NCI-H446 (cell line): ENCODE data around the gene XYLT1.

Experiments
- DNase-seq, 2 experiments: peaks; one replicate each; lab custom pipeline; 2025; lab: John Stamatoyannopoulos, UW

XYLT1 gene

DNA sequence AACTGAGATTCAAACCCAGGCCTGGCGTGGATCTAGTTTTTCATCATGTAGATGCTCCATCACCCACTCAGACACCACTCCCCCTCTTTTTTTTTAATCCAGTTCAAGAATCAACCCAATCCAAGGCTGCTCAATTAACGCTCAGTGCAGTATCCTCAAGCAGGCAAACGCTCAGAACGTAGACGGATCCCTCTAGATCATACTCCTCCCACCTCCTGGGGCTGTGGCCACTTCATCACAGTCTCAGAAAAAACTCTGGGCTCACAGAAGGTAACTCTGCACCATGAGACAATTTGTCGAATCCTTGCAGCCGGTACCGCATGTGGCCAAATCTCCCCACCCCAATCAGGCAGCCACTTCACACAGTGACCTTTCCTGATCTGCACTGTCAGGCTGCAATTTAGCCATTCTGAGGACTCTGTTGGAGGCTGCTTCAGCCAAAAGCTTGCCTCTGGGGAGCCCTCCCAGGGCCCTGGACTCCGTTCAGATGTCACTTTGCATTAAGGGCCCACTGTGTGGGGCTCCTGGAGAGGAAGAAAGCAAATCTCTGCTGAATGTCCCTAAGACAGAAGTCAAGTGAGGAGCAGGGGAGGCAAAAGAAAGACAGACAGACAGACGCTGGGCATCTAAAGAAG is 183.5 kb downstream of the XYLT1 start:
- DNase-seq, result no peak

DNA sequence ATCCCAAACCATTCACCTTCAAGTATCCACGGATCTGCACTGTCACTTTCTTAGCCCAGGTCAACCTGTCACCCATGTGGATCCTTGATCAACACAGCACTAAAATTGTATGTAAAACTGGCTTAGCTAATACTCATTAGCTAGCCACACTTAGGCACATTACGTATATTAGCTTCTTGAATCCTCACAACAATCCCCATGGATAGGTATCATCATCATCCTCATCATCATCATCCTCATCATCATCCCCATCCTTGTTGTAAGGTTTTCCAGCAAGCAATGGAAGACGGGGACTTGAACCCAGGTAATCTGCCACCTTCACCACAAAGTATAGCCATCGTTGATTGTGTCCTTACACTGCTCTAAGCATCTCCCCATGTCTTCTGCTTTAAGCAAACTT is 184.3 kb downstream of the XYLT1 start:
- DNase-seq, result no peak

DNA sequence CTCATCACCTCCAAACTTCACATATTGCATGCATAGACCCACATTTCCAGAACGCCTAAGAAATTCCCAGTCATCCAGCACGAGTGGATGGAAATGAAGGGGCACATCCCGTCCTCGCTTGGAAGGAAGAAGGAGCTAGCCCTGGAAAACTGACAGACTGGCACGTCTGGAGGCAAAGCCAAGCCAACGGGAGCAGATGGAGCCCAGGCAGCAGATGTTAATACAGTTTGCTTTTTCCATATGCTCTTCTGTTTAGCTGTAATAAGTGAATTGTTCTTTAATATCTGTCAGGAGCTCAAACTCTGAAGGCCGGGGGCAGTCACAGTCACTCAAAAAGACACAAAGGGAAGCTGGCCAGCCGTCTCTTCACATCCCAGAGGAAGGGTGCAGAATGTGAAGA is 187.7 kb downstream of the XYLT1 start:
- DNase-seq, result peak in 1 of 2 experiments; percentile 77

DNA sequence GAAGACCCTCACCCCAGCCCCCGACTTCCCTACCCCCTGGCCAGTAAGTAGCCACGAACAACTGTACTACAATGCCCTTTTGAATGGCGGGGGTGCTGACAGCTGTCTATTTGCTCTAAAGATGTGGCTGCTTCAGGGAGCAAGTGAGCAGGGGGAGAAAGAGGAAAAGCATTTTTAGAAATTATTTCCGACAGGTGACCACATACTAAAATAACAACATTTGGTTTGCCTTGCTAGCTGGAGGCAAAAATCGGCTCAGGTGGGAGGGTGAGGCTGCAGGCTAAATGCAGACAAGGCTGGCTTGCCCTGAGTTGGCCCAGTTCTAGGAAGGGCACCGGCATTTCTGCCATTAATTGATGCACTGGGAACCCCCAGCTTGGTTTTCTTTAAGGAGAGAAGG is 188.5 kb downstream of the XYLT1 start:
- no peak for DNase-seq

DNA sequence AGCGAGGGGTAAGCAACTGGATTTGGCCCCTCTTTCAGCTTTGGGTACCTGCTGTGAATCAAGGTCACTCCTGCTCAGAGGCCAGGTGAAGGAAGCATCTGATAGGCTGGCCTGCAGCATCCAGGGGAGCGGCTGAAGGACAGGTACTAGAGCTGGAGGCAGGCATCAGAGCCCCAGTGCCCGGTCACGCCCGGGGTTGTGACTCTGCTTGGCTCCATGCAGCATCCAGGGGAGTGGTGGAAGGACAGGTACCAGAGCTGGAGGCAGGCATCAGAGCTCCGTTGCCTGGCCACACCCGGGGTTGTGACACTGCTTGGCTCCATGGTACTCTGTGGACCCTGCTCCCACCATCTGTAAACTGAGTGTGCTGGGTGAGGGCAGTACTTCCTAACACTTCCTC is 189.7 kb downstream of the XYLT1 start:
- DNase-seq, result no peak

DNA sequence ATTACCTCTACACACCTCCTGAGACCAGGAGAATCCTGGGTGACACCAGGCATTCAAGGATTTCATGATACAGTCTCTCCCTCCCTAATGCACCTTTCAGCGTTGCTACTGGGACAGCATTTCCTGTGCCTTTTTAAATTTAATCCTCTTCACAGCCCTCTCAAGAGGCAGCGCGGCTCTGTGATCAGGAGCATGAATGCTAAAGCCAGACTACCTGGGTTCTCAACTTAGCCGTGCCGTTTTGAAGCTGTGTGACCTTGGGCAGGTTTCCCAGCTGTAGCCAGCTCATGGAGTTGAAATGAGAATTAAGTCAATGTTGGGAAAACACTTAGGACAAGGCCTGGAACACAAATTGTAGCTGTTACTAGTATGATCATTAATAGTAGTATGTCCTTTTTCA is 191.8 kb downstream of the XYLT1 start:
- no peak for DNase-seq

DNA sequence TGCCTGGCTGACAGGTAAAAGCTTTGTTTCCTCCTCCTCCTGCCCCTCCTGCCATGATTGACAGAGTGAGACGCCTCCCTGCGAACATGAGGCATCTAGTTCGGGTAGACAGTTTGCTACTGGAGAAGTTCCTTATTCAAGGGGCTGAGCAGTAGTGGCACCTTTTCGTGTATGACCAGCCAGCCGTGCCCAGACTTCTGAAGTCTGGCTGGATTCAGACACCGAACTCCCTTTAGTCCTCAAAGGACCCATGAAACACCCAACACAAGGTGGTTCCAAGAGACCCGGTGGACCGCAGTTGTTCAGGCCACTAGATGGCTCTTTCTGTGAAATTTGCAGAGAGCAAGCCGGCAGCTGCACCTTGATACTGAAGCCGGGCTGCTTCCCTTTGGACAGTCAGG is 192.8 kb downstream of the XYLT1 start:
- no peak for DNase-seq

DNA sequence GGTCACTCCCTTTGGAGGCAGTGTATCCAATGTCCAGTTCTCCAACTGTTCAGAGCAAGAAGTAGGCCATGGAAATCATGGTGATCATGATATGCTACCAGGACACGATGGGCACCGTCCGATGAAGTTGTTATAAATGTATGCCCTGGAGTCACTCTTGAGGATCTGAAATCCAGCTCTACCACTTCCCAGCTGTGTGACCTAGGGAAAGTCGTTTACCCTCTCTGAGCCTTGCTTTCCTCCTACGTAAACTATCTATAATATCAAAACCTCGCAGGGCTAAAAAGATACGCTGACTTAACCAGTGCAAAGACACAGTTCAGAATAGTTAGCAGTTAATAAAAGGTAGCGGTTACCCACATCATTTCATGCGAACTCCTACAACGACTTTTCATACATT is 194.2 kb downstream of the XYLT1 start:
- no peak for DNase-seq

DNA sequence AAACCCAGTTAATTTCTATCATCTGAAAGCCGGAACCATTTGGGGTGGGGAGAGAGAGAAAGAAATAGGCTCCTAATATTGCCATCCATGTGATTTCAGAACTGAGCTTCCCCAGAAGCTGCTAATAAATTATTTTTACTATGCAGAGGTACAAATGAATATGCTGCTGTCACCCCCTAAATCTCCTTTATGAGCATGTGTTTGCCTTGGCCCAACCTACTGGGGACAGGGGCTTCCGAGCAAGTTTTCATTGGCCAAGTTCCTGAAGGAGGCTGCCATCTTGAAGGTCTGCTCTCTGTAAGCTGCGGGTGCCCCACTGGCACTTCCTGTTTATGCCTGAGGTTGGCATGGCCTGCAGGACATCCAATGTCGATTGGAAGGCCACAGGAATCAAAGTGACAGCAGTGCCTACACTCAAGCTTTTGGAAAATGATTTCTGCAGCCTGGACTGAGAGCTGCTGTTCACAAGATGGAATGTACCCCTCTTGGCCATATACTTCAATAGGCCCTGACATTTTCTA is 194.7 kb downstream of the XYLT1 start:
- no peak for DNase-seq

DNA sequence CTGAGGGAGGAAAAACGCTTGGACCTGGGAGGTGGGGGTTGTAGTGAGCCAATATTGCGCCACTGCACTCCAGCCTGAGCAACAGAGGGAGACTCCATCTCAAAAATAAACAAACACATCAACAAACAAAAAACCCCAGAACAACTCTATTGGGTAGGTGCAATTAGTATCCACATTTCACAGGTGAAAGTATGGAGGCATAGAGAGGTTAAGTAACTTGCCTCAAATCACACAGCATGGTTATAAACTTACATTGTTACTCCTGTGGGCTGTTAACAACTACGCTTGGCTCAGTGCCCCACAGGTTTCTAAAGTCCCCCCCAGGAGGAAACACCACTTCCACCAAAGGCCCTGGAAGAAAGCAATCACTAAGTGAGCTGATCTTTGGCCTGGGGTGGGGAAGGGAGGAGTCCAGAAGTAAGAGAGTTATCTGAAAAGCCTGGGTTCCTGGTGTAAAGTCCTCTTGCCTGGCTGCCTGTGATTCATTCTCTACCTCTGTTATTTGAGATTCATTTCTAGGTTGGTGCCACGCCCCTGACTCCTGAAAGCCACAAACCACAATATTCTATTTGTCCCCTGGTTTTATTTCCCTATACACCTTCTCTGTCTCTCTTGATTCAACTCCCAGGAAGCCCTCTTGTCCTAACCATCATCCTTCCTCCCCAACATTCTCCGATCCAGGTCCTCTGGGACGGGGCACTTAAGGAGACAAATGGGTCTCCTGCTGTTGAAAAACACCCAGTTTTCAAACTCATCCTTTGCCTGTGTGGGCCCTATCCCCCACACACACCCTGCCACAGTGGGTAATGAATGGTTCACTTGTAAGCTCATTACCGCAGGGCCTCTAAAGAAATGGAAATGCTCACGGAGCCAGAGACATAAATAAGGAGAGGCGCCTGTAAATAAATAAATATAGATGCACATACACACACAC is 195.4 kb downstream of the XYLT1 start:
- no peak for DNase-seq

DNA sequence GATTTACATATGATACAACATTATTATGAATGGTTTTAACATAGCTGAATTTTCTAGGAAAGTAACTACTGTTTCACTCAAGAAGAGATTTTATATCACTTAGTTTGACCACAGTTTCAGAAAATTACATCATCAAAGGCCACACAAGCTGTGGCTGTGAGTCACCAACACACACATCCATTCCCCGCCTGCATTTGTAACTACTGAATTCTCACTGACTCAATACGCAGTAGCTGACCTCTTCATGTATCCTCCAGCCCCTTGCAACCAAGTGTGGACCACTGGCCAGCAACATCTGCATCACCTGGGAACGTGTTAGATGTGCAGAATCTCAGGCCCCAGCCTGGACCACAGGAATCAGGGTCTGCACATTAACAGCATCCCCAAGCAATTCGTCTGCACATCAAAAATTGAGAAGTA is 197.6 kb downstream of the XYLT1 start:
- DNase-seq, result no peak

DNA sequence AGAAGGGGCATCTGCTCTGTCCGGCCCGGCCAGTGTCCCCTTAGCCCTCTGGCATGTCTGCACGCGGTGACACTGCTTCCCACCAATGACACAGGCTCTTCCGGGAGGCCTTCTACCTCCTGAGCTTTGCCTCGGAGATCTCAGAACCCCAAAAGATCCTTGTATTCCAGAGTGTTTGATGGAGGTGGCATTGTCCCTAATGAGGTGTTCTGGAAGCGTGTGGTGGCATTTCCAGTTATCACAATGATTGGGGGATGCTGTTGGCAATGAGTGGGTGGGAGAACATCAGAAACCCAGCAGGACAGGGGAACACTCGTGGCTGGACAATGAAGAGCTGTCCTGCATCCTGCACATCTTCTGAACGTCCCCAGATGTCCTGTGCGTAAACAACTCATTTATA is 198.0 kb downstream of the XYLT1 start:
- DNase-seq, result no peak

DNA sequence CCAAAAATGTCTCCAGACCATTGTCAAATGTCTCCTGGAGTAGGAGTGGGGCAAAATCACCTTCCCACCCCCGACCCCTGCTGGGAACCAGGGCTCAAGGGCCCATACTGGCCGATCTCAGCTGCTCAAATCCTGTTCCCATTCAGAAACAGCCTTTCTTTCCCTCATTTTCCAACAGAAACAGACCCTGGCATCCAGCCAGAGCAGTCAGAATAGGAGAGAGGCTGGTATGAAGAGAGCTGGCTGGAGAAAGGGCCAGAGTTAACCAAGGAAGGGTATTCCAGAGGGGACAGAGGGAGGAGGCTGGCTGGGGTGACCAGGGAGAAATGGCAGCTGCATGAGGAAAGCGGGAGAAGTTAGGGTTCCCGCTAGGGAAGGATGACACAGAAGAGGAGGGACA is 199.1 kb downstream of the XYLT1 start:
- peak in 1 of 2 experiments; percentile 33 for DNase-seq

DNA sequence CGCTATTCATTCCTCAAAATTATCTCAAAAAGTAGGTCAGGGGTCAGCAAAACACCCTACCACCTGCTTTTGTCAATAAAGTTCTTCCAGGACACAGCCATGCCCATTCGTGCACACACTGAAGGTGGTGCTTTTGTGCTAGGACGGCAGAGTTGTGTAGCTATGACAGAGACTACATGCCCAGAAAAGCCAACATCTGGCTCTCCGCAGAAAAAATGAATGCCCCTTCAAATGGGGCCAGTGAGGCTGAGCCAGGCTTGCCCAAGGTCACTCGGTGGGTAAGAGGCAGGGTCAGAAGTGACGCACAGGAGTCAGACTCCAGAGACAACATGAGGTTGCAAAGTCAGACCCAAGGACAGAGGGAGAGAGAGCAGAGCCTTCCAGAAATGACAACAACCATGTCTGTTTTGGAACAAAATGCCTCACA is 200.1 kb downstream of the XYLT1 start:
- no peak for DNase-seq

DNA sequence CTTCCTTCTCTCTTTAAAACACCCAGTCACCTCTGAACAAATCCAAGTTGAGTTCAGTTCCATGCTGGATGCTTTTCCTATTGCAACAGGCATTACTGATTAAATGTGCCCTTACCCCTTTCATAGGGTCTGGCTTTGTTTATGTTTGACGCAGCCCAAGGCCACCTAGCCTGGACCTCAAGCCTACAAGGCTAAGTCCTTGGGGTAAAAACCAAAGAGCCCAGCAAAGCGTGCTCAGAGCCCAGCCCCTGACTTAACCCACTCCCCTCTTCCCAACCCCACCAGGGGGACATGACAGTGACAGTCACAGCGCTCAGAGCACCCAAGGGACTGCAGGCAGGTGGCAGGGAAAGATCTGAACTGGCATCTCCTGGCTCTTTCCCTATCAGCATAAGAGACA is 200.6 kb downstream of the XYLT1 start:
- DNase-seq, result no peak

DNA sequence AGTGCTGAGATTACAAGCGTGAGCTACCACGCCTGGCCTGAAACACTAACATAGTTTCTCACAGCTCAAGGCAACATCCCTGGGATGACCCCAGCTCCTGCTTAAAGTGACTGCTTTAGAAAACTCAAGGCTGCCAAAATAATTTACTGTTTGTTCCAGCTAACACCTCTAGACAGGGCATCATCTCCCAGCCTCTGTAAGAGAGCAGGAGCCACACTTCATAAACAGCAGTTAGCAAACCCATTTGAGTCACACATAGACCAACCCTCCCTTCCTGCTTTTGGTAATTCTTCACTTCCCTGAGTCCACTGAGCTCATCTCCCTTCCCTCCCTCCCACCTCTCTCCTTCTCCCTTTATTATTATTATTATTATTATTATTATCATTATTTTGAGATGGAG is 201.3 kb downstream of the XYLT1 start:
- no peak for DNase-seq

DNA sequence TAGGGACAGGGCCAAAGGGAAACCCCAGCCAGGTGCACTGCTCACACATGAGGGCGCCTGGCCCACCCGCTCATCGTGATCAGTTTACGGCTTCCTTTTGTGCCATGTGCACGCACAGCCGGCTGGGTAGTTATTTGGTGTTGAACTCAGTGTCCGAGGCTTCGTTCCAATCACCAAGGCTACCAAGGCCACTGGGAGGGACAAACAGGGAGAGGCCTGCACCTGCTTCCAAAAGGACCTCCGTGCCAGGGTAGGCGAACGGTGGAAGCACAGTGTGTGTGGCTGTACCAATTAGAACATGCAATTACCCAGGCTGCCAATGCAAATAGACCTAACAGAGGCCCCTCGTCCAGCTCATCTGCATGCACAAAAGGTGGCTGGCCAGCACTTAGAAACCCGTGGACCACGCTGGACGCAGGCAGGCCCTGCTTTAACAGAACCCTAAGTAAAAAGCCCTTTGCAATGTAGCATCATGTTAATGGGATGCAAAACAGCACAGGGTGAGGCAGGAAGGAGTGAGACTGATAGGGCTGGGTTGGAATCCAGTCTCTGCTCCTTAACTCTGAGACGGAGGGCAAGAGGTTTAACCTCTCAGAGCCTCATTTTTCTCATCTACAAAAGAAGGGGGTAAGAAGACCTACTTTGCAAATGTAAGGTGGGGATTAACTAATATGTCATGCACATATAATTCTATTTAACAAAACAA is 204.0 kb downstream of the XYLT1 start:
- no peak for DNase-seq

DNA sequence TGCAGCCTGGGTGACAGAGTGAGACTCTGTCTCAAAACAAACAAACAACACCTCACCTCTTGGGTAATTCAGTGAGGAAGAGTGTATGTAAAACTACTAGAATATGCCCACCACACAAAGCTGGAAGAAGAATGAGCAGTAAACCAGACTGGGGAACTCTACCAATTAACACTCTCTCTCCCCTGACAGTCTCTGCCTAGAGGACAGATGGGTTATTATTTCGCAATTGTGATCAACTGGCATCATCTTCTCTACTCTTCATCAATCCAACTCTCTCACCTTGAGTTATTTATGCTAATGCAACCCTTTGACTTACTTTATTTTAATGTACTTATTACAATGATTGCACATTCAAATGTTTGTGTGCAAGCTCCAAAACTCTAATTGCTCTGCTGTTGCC is 205.6 kb downstream of the XYLT1 start:
- no peak for DNase-seq

DNA sequence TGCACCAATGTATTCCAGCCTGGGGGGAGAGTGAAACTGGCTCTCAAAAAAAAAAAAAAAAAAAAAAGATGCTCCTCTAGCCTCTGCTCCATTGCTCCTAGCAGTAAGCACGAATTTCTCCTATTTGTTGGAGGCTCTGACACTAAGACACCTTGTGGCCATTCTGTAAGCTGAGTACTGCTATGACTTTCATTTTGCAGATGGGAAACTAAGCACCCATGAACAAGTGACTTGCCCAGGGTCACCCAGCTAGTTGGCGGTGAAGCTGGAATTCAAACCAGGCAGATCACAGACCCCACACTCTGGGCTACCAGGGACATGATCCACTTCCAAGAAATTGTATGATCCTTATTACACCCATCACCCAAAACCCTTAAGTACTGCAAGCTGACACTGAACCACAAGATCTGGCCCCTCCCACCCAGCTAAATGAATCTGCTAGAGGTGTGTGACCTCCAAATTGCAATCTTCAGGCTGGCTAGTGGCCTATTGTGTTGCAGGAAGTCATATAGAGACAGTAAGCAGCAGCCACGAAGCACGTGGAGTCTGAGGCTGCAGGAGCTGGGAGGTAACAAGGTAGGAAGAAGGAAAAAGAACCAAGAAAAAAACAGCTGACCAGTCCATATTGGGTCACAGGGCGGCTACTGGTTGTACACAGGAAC is 209.4 kb downstream of the XYLT1 start:
- no peak for DNase-seq

DNA sequence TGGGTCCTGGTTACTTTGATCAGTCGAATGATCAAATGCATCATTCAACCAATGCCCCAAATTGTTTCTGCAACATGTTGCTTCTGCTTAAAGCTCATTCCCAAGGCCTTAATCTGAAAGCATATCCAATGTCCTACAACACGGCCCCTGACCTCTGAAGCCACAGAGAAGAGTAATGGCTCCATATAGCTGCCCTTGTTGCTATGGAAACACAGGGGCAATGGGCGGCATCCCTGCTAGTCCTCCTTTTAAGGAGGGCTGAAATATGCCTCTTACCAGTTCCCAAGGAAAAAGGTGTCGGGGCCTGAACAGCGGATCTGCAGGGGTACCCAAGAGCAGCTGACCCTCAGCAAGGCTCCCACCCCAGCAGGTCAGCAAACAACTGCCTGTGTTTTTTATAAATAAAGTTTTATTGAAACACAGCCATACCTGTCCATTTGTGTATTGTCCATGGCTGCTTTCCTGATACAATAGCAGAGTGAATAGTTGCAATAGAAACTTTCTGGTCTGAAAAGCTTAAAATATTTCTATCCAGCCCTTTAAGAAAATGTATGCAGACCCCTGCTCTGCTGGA is 210.4 kb downstream of the XYLT1 start:
- no peak for DNase-seq

DNA sequence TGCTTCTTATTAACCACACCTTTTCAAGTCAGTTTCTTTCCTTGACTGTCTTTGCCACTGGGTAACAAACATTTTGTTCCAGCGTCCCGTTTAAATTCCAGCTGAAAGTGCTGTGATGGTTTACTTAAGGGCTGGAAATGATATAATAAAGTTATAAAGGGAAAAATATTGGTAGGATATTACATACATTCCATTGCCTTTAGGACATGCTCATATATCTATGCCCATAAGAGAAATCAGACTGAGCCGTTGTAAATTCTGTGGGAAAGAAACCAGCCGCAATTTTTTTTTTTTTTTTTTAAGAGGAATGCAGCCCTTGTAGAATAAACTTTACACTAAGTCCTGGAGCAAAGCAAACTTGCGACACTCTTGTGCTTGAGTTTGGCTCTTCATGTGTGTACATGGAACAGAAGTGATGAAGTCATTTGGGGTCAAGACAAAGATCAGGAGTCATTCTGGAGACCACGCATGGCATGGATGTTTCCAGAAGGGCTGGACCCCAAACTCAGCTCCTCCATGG is 210.9 kb downstream of the XYLT1 start:
- no peak for DNase-seq
